HS-5 (cell line): ENCODE data around the gene RTN4RL1.

Experiments
- DNase-seq: peaks from one replicate; pipeline ENCODE4 v3.0.0-alpha.2; 2012; ENCODE audit warnings: low read depth

The RTN4RL1 gene

GRCh38 chr17:1948517-1948825, 76.7 kb downstream of the RTN4RL1 start:
- DNase-seq = no peak

- DNase-seq = no peak
These were observed 77.2 kb downstream of the RTN4RL1 start for GRCh38 chr17:1947743-1948516.

GRCh38 chr17:1947229-1947742, 77.8 kb downstream of the RTN4RL1 start:
- DNase-seq = no peak

- no peak for DNase-seq
These were observed 78.9 kb downstream of the RTN4RL1 start for GRCh38 chr17:1946021-1946932.

- DNase-seq = no peak
These were observed 79.5 kb downstream of the RTN4RL1 start for GRCh38 chr17:1945621-1946020.

GRCh38 chr17:1943436-1943831, 81.7 kb downstream of the RTN4RL1 start:
- DNase-seq = no peak

- no peak for DNase-seq
These were observed 82.3 kb downstream of the RTN4RL1 start for GRCh38 chr17:1942666-1943435.

- no peak for DNase-seq
These were observed 83.1 kb downstream of the RTN4RL1 start for GRCh38 chr17:1942066-1942365.

GRCh38 chr17:1941272-1942065, 83.7 kb downstream of the RTN4RL1 start:
- no peak for DNase-seq

- DNase-seq = no peak
These were observed 84.3 kb downstream of the RTN4RL1 start for GRCh38 chr17:1940810-1941185.

- DNase-seq = no peak
These were observed 84.9 kb downstream of the RTN4RL1 start for GRCh38 chr17:1939981-1940809.

GRCh38 chr17:1937461-1937860, 87.7 kb downstream of the RTN4RL1 start:
- DNase-seq = no peak

GRCh38 chr17:1936766-1937165, 88.4 kb downstream of the RTN4RL1 start:
- DNase-seq = no peak

- no peak for DNase-seq
These were observed 90.2 kb downstream of the RTN4RL1 start for GRCh38 chr17:1934901-1935300.

GRCh38 chr17:1933875-1934715, 91.0 kb downstream of the RTN4RL1 start:
- no peak for DNase-seq

GRCh38 chr17:1931844-1932579, 93.1 kb downstream of the RTN4RL1 start:
- DNase-seq = no peak

- DNase-seq = no peak
These were observed 94.8 kb downstream of the RTN4RL1 start for GRCh38 chr17:1930337-1930645.

GRCh38 chr17:1928976-1929375, 96.2 kb downstream of the RTN4RL1 start:
- no peak for DNase-seq

GRCh38 chr17:1920948-1921351, 104.2 kb downstream of the RTN4RL1 start:
- DNase-seq = no peak
